ENCODE measurements around the gene SSH3.

SSH3 gene

GRCh38 chr11:67268081-67268961 lies 35.0 kb upstream of the SSH3 start:
- DNase-seq (ENCODE audit: low spot score) = no peak

- DNase-seq (ENCODE audit: low spot score) = no peak
Observed at GRCh38 chr11:67268962-67269268, 34.4 kb upstream of the SSH3 start.

GRCh38 chr11:67269401-67270255 lies 33.7 kb upstream of the SSH3 start:
- no peak for DNase-seq (ENCODE audit: low spot score)

GRCh38 chr11:67270256-67271204 lies 32.8 kb upstream of the SSH3 start:
- DNase-seq (ENCODE audit: low spot score) = no peak

GRCh38 chr11:67271205-67271540 lies 32.2 kb upstream of the SSH3 start:
- DNase-seq (ENCODE audit: low spot score) = no peak

GRCh38 chr11:67271541-67272284 lies 31.6 kb upstream of the SSH3 start:
- no peak for DNase-seq (ENCODE audit: low spot score)

- peak; percentile 68 for DNase-seq (ENCODE audit: low spot score)
Observed at GRCh38 chr11:67272327-67273259, 30.7 kb upstream of the SSH3 start.

- peak; percentile 63 for DNase-seq (ENCODE audit: low spot score)
Observed at GRCh38 chr11:67273260-67273990, 29.9 kb upstream of the SSH3 start.

- no peak for DNase-seq (ENCODE audit: low spot score)
Observed at GRCh38 chr11:67274768-67275605, 28.3 kb upstream of the SSH3 start.

- DNase-seq (ENCODE audit: low spot score) = no peak
Observed at GRCh38 chr11:67275606-67276409, 27.5 kb upstream of the SSH3 start.

GRCh38 chr11:67276781-67277230 lies 26.5 kb upstream of the SSH3 start:
- peak; percentile 56 for DNase-seq (ENCODE audit: low spot score)

GRCh38 chr11:67277231-67277961 lies 25.9 kb upstream of the SSH3 start:
- DNase-seq (ENCODE audit: low spot score) = peak; percentile 86

- DNase-seq (ENCODE audit: low spot score) = no peak
Observed at GRCh38 chr11:67278135-67278938, 25.0 kb upstream of the SSH3 start.

GRCh38 chr11:67278939-67279588 lies 24.3 kb upstream of the SSH3 start:
- no peak for DNase-seq (ENCODE audit: low spot score)

- DNase-seq (ENCODE audit: low spot score) = no peak
Observed at GRCh38 chr11:67279589-67280340, 23.6 kb upstream of the SSH3 start.

Measured in hepatic stellate cell (primary cell).